CD14-positive monocyte (primary cell): Measurements from ENCODE around the gene TECRL. TPM values are rescaled to one million over a fixed set of nuclear protein-coding genes. Genes with fewer than 3 reads are reported as not detected.

Experiments used
- DNase-seq, 3 donors: peaks; one replicate each; pipeline ENCODE4 v3.0.0-alpha.2; 2011 to 2022
- H2AFZ ChIP-seq: 2 replicates; pipeline ENCODE4 v1.6.0; 2012; ENCODE audit warnings: mild to moderate bottlenecking, low read depth, low read length, inconsistent platforms; ENCODE audit not compliant: insufficient read depth, poor library complexity, severe bottlenecking
- H3K27ac ChIP-seq, 2 donors: 1 replicate in 1 of 2; 2 replicates in 1 of 2; pipeline ENCODE4 v1.5.1; 2012 to 2013; ENCODE audit warnings: low read length in 2 of 2, control low read depth in 1 of 2, inconsistent platforms in 1 of 2, low read depth in 1 of 2, mild to moderate bottlenecking in 1 of 2
- H3K27me3 ChIP-seq, 2 donors: one replicate each; pipeline versions ENCODE4 v1.6.0 to v1.6.1; 2011 to 2013; ENCODE audit warnings: low read length in 2 of 2; ENCODE audit not compliant: control insufficient read depth in 2 of 2, insufficient read depth in 2 of 2
- H3K36me3 ChIP-seq, 2 donors: replicated peaks in 1 of 2; 1 replicate in 1 of 2; 2 replicates in 1 of 2; pipeline versions ENCODE4 v1.5.1 to v1.6.1; 2012 to 2013; ENCODE audit warnings: low read length in 2 of 2, control low read depth in 1 of 2, inconsistent platforms in 1 of 2, mild to moderate bottlenecking in 1 of 2; ENCODE audit not compliant: insufficient read depth in 2 of 2, control insufficient read depth in 1 of 2
- H3K4me1 ChIP-seq, 2 donors: 1 replicate in 1 of 2; 2 replicates in 1 of 2; pipeline versions ENCODE4 v1.5.1 to v1.6.1; 2012 to 2013; ENCODE audit warnings: low read length in 2 of 2, control low read depth in 1 of 2, inconsistent platforms in 1 of 2, mild to moderate bottlenecking in 1 of 2, moderate library complexity in 1 of 2; ENCODE audit not compliant: insufficient read depth in 2 of 2, control insufficient read depth in 1 of 2
- H3K4me2 ChIP-seq: replicated peaks from 2 replicates; pipeline ENCODE3; 2012; ENCODE audit warnings: low read length, moderate library complexity, mild to moderate bottlenecking; ENCODE audit not compliant: poor library complexity, severe bottlenecking; ENCODE audit errors: extremely low read depth
- H3K4me3 ChIP-seq, 3 experiments: fragments of 200-600 bp in 1 of 3; sonication (generic) in 1 of 3; replicated peaks in 1 of 3; 1 replicate in 2 of 3; 2 replicates in 1 of 3; pipeline ENCODE4 v1.5.1; 2011 to 2013; ENCODE audit warnings: low read length in 3 of 3, mild to moderate bottlenecking in 3 of 3, control low read depth in 2 of 3, low read depth in 2 of 3, inconsistent platforms in 1 of 3, moderate library complexity in 1 of 3
- H3K79me2 ChIP-seq: 2 replicates; pipeline ENCODE4 v1.6.0; 2012; ENCODE audit warnings: mild to moderate bottlenecking, control low read depth, inconsistent platforms, low read length, moderate library complexity; ENCODE audit not compliant: insufficient read depth
- H3K9ac ChIP-seq: 2 replicates; pipeline ENCODE4 v1.6.0; 2017; ENCODE audit warnings: low read length, mild to moderate bottlenecking; ENCODE audit not compliant: insufficient read depth, poor library complexity, severe bottlenecking
- H3K9me3 ChIP-seq, 2 donors: replicated peaks in 1 of 2; 1 replicate in 1 of 2; 2 replicates in 1 of 2; pipeline versions ENCODE4 v1.5.1 to v1.6.1; 2012 to 2013; ENCODE audit warnings: low read length in 2 of 2, control low read depth in 1 of 2; ENCODE audit not compliant: control insufficient read depth in 1 of 2, insufficient read depth in 1 of 2
- H4K20me1 ChIP-seq: 2 replicates; pipeline ENCODE4 v1.6.0; 2012; ENCODE audit warnings: mild to moderate bottlenecking, low read length, control low read depth, moderate library complexity; ENCODE audit not compliant: insufficient read depth
- H3K27ac Mint-ChIP-seq, 7 donors: one replicate each; pipeline ENCODE4 v1.8.0; 2020; ENCODE audit warnings: mild to moderate bottlenecking in 7 of 7, mixed read lengths in 7 of 7, moderate library complexity in 6 of 7, inconsistent platforms in 2 of 7
- H3K27me3 Mint-ChIP-seq, 3 donors: one replicate each; pipeline ENCODE4 v1.8.0; 2021 to 2022; ENCODE audit warnings: low read depth in 3 of 3, mild to moderate bottlenecking in 3 of 3, mixed read lengths in 3 of 3, moderate library complexity in 3 of 3, inconsistent platforms in 1 of 3
- H3K36me3 Mint-ChIP-seq, 2 donors: one replicate each; pipeline ENCODE4 v1.8.0; 2020; ENCODE audit warnings: mixed read lengths in 2 of 2, inconsistent platforms in 1 of 2, mild to moderate bottlenecking in 1 of 2
- H3K4me1 Mint-ChIP-seq: one replicate; pipeline ENCODE4 v1.8.0; 2020; ENCODE audit warnings: mild to moderate bottlenecking, mixed read lengths
- H3K4me3 Mint-ChIP-seq, 2 donors: one replicate each; pipeline ENCODE4 v1.8.0; 2020; ENCODE audit warnings: mild to moderate bottlenecking in 2 of 2, mixed read lengths in 2 of 2, moderate library complexity in 1 of 2
- H3K9me3 Mint-ChIP-seq, 7 donors: one replicate each; pipeline ENCODE4 v1.8.0; 2020 to 2022; ENCODE audit warnings: mixed read lengths in 7 of 7, mild to moderate bottlenecking in 6 of 7, moderate library complexity in 6 of 7, inconsistent platforms in 2 of 7
- CTCF ChIP-seq: fragments of 200-600 bp; IDR thresholded peaks from one replicate; pipeline ENCODE4 v1.8.0; 2022; ENCODE audit warnings: antibody characterized with exemption, mild to moderate bottlenecking
- WGBS: methylation state at CpG from one replicate; pipeline ENCODE4 v1.1.5; 2013; ENCODE audit warnings: missing lambda C conversion rate; ENCODE audit not compliant: insufficient coverage; 5-methylcytosine and 5-hydroxymethylcytosine counted together
- intact Hi-C, 2 donors: fragments of 100-400 bp; cut with micrococcal nuclease; formaldehyde crosslinking; loops; one replicate each; pipeline versions ENCODE4 v1.15.0 to v1.15.1; 2023
- polyA plus RNA-seq, 3 donors: library from polyadenylated mRNA; depleted of rRNA in 1 of 3; unstranded in 2 of 3; stranded (reverse) in 1 of 3; fragments of 300-500 nt in 2 of 3; fragments of >200 nt in 1 of 3; fragmentation: Illumina TruSeq in 2 of 3; gene quantifications; 1 replicate in 2 of 3; 2 replicates in 1 of 3; pipeline ENCODE4 v1.2.3, GENCODE V29; 2012 to 2021

Gene TECRL
- polyA plus RNA-seq, 3 donors, result not detected

- Histone ChIP-seq H3K36me3 (no peaks in the 10 kb centered on the region), H3K9me3 (no peaks in the 10 kb centered on the region), H4K20me1 (no peaks in the 10 kb centered on the region), H3K79me2 (no peaks in the 10 kb centered on the region), H3K4me3 (no peak overlapping the region), H3K27me3 (no peaks in the 10 kb centered on the region), H3K4me1 (no peaks in the 10 kb centered on the region), H3K27ac (no peak overlapping the region), H3K4me2 (no peak overlapping the region), H3K9ac (no peak overlapping the region), H2AFZ (no peak overlapping the region)
- H3K27ac Mint-ChIP-seq, result no peak overlapping the region
- DNase-seq, result no peak
- no CpG with 5 or more reads among the region's 1 CpG for WGBS
- no peaks in the 10 kb centered on the region for H3K4me1 Mint-ChIP-seq
- intact Hi-C loops, result no loop called here
- H3K4me3 Mint-ChIP-seq, result no peak overlapping the region
- no peaks in the 10 kb centered on the region for H3K27me3 Mint-ChIP-seq
- H3K36me3 Mint-ChIP-seq, result no peaks in the 10 kb centered on the region
- H3K9me3 Mint-ChIP-seq, result peaks cover 0 to 3% (median 0%) of the 10 kb centered on the region in 7 donors
- no peak for TF ChIP-seq CTCF
Observed at GRCh38 chr4:64407000-64407399, 2.2 kb downstream of the TECRL start.

- H3K36me3 ChIP-seq, result no peaks in the 10 kb centered on the region
- H3K9me3 ChIP-seq, result no peaks in the 10 kb centered on the region
- Mint-ChIP-seq H3K27me3 (no peaks in the 10 kb centered on the region), H3K36me3 (no peaks in the 10 kb centered on the region), H3K4me1 (no peaks in the 10 kb centered on the region), H3K27ac (no peak overlapping the region), H3K4me3 (no peak overlapping the region), H3K9me3 (peaks cover 0 to 2% (median 0%) of the 10 kb centered on the region in 7 donors)
- H3K9ac ChIP-seq, result no peak overlapping the region
- no peak for DNase-seq
- no peak for TF ChIP-seq CTCF
- H3K27me3 ChIP-seq, result no peaks in the 10 kb centered on the region
- H3K4me3 ChIP-seq, result no peak overlapping the region
- no peaks in the 10 kb centered on the region for H3K79me2 ChIP-seq
- no peak overlapping the region for H3K4me2 ChIP-seq
- intact Hi-C loops, result no loop called here
- H3K4me1 ChIP-seq, result no peaks in the 10 kb centered on the region
- H4K20me1 ChIP-seq, result no peaks in the 10 kb centered on the region
- H2AFZ ChIP-seq, result no peak overlapping the region
- WGBS, result 85% methylated on average over 3 of the region's 11 CpGs
- H3K27ac ChIP-seq, result no peak overlapping the region
Observed at GRCh38 chr4:64405761-64406160, 3.5 kb downstream of the TECRL start.
